GM12874 (cell line): ENCODE results near the gene ZNF552.
"Not testable (repeated sequence)": the region's sequence is repeated elsewhere in the genome, so short reads cannot be mapped to it uniquely, and the experiment has no call there.

Source experiments
- CTCF ChIP-seq: IDR thresholded peaks from 2 replicates; pipeline ENCODE4 v1.5.1; 2011; ENCODE audit warnings: low read depth, mild to moderate bottlenecking, control low read depth, low read length, moderate library complexity; ENCODE audit not compliant: insufficient read depth

Gene ZNF552

DNA sequence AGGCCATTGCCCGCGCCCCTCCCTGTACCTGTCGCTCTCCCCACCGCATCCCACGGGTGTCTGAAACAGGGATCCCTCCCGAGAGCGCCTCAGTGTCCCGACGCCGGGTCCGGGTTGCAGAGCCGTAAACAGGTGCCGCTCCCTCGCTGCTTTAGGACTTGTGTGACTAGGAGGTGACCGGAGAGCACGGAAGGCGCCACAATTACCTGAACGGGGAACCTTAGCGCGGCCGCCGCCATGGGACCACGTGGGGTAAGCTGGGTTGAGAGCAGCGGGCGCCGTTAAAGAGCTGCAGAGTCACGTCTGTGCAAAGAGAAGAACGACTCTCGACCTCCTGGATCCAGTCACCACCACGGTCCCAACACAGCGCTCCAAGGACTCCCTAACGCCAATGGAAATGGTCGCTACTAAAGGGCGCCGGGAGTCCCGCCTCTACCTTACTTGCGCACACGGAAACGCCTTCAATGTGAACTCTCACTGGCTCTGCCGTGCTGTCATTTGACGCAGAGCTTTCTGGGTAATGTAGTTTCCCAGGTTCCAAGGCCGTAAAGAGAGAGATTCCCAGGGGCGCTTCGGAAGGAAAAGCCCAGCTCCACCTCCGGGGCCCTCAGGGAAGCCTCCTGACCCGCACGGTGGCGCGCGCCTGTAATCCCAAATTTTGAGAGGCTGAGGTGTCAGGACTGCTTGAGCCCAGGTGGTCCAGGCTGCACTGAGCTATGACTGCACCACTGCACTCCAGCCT lies at the start of gene ZNF552:
Gene ZNF552 (minus strand): TSS at position 409 of the 742 bp plus-strand sequence. CDS start 170 bp downstream, at position 239.
- TF ChIP-seq CTCF: no peak

GRCh38 chr19:57850553-57851017 lies 35.9 kb upstream of the ZNF552 start:
- no peak for TF ChIP-seq CTCF

DNA sequence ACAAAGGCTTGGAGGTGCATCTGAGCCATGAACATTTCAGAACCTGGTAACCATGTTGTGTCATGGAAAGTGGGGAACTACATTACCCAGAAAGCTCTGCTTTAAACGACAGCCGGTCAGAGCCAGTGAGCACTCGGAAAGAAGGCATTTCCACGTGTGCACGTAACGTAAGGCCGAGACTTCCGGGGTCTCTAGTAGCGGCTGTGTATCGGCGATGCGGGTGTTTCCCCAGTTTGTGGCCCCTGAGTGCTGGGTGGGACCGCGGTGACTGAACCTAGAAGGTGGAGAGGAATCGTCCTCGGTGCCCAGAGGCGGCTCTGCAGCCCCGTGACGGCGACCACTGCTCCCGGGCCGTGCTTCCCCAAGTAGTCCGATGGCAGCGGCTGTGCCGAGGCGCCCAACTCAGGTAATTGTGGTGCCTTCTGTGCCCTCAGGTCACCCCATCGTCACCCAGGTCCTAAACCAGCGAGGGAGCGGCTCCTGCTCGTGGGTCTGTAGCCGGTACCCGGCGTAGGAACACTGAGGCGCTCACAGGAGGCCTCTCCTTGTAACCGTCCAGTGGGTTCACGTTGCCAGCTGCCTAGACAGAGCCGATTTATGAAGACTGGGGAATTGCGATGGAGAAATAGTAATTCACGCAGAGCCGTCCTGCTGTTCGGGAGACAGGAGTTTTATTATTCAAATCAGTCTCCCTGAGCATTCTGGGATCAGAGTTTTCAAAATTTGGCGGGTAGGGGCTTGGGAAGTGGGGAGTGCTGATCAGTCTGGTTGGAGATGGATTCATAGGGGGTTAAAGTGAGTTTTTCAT lies 35.2 kb upstream of the ZNF552 start, which contains the start of gene ZNF587:
Gene ZNF587 (plus strand): TSS at position 194 of the 808 bp plus-strand sequence. CDS start 180 bp downstream, at position 374.
- TF ChIP-seq CTCF: not testable (repeated sequence)

DNA sequence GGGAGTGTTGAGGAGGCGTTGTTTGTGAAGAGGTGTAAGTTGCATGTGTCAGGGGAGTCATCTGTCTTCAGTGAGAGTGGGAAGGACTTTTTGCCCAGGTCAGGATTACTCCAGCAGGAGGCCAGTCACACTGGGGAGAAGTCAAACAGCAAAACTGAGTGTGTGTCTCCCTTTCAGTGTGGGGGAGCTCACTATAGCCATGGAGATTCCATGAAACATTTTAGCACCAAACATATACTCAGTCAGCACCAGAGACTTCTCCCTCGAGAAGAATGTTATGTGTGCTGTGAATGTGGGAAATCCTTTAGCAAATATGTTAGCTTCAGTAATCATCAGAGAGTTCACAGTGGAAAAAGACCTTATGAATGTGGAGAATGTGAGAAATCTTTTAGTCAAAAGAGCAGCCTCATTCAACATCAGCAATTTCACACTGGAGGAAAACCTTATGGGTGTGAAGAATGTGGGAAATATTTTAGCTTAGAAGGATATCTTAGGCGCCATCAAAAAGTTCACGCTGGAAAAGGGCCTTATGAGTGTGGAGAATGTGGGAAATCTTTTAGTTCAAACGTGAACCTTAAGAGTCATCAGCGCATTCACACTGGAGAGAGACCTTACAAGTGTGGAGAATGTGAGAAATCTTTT lies 26.5 kb upstream of the ZNF552 start:
- no peak for TF ChIP-seq CTCF

DNA sequence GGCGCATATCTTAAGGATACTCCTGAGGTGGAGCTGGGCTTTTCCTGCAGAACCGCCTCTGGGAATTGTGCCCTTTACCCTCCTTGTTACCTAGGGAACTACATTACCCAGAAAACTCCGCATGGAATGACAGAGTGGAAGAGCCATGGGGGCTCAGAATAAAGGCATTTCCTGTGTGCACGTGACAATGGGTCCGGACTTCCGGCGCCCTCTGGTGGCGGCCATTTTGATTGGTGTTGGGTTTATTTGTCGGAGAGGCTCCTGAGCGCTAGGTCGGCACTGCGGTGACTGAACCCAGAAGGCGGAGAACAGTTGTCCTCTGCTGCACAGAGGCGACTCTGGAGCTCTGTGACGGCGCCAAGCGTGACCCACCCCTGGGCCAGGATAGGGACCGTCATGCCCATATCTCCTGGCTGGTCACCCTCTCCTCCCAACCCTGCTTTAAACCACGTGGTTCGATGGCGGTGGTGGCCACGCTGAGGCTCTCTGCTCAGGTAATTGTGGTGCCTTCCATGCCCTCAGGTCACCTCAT lies 15.4 kb upstream of the ZNF552 start, which contains the start of gene ZNF587B:
Gene ZNF587B (plus strand): TSS at position 229 of the 532 bp plus-strand sequence. CDS start 230 bp downstream, at position 459.
- peak; percentile 23; the same call in 1 of the 2 replicates for TF ChIP-seq CTCF

- no peak for TF ChIP-seq CTCF
These were observed 14.6 kb upstream of the ZNF552 start for GRCh38 chr19:57829316-57829715.

DNA sequence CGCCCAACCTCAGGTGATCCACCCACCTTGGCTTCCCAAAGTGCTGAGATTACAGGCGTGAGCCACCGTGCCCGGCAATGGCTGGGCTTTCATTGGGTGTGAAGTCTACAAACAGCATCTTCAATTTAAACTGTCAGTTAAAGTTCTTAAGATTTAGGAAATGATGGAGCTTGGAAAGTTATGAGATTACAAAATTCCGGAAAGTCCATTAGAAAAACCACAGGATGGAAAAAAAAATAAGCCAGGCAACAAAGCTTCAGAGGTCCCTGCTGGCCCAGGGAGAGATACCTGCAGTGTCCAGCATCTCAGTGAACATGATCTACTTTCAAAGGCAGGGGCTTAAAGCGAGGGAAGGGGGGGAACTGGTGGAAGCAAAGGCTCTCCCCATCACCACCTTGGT lies 10.8 kb upstream of the ZNF552 start:
- TF ChIP-seq CTCF: no peak
